Measurements from ENCODE around the gene SPECC1L.

The SPECC1L gene

GRCh38 chr22:24416095-24416494, 145.5 kb downstream of the SPECC1L start:
- Histone ChIP-seq H3K36me3 (ENCODE audit: control insufficient read depth, insufficient read depth, low read length) (peaks cover 17% of the 10 kb centered on the region), H3K4me1 (ENCODE audit: control insufficient read depth, insufficient read depth, low read length) (peaks cover 3% of the 10 kb centered on the region), H3K9me3 (ENCODE audit: control insufficient read depth, insufficient read depth, low read length) (no peaks in the 10 kb centered on the region), H3K4me3 (ENCODE audit: low read depth, low read length) (no peak overlapping the region), H3K9ac (ENCODE audit: low read depth, low read length) (no peak overlapping the region), H3K27me3 (ENCODE audit: control insufficient read depth, insufficient read depth, low read length) (no peaks in the 10 kb centered on the region)

- no peaks in the 10 kb centered on the region for H3K9me3 ChIP-seq (ENCODE audit: control insufficient read depth, insufficient read depth, low read length)
- peaks cover 3% of the 10 kb centered on the region for H3K4me1 ChIP-seq (ENCODE audit: control insufficient read depth, insufficient read depth, low read length)
- no peak overlapping the region for H3K4me3 ChIP-seq (ENCODE audit: low read depth, low read length)
- H3K27me3 ChIP-seq (ENCODE audit: control insufficient read depth, insufficient read depth, low read length), result no peaks in the 10 kb centered on the region
- H3K9ac ChIP-seq (ENCODE audit: low read depth, low read length), result no peak overlapping the region
- peaks cover 15% of the 10 kb centered on the region for H3K36me3 ChIP-seq (ENCODE audit: control insufficient read depth, insufficient read depth, low read length)
These were observed 146.0 kb downstream of the SPECC1L start for GRCh38 chr22:24416611-24417010.

GRCh38 chr22:24417200-24417599, 146.6 kb downstream of the SPECC1L start:
- Histone ChIP-seq H3K9me3 (ENCODE audit: control insufficient read depth, insufficient read depth, low read length) (no peaks in the 10 kb centered on the region), H3K9ac (ENCODE audit: low read depth, low read length) (no peak overlapping the region), H3K27me3 (ENCODE audit: control insufficient read depth, insufficient read depth, low read length) (no peaks in the 10 kb centered on the region), H3K4me3 (ENCODE audit: low read depth, low read length) (no peak overlapping the region), H3K4me1 (ENCODE audit: control insufficient read depth, insufficient read depth, low read length) (peaks cover 3% of the 10 kb centered on the region), H3K36me3 (ENCODE audit: control insufficient read depth, insufficient read depth, low read length) (peaks cover 14% of the 10 kb centered on the region)

GRCh38 chr22:24417901-24418641, 147.4 kb downstream of the SPECC1L start:
- peaks cover 3% of the 10 kb centered on the region for H3K4me1 ChIP-seq (ENCODE audit: control insufficient read depth, insufficient read depth, low read length)
- no peak overlapping the region for H3K4me3 ChIP-seq (ENCODE audit: low read depth, low read length)
- H3K9me3 ChIP-seq (ENCODE audit: control insufficient read depth, insufficient read depth, low read length), result no peaks in the 10 kb centered on the region
- H3K36me3 ChIP-seq (ENCODE audit: control insufficient read depth, insufficient read depth, low read length), result peaks cover 14% of the 10 kb centered on the region
- no peak overlapping the region for H3K9ac ChIP-seq (ENCODE audit: low read depth, low read length)
- no peaks in the 10 kb centered on the region for H3K27me3 ChIP-seq (ENCODE audit: control insufficient read depth, insufficient read depth, low read length)

GRCh38 chr22:24418786-24419474, 148.3 kb downstream of the SPECC1L start:
- H3K9me3 ChIP-seq (ENCODE audit: control insufficient read depth, insufficient read depth, low read length), result no peaks in the 10 kb centered on the region
- peaks cover 3% of the 10 kb centered on the region for H3K4me1 ChIP-seq (ENCODE audit: control insufficient read depth, insufficient read depth, low read length)

GRCh38 chr22:24419475-24419850, 148.8 kb downstream of the SPECC1L start:
- peaks cover 11% of the 10 kb centered on the region for H3K36me3 ChIP-seq (ENCODE audit: control insufficient read depth, insufficient read depth, low read length)
- no peak overlapping the region for H3K4me3 ChIP-seq (ENCODE audit: low read depth, low read length)
- peaks cover under 1% of the 10 kb centered on the region for H3K27me3 ChIP-seq (ENCODE audit: control insufficient read depth, insufficient read depth, low read length)
- H3K9me3 ChIP-seq (ENCODE audit: control insufficient read depth, insufficient read depth, low read length), result no peaks in the 10 kb centered on the region
- no peak overlapping the region for H3K9ac ChIP-seq (ENCODE audit: low read depth, low read length)
- H3K4me1 ChIP-seq (ENCODE audit: control insufficient read depth, insufficient read depth, low read length), result peaks cover 3% of the 10 kb centered on the region

More at GRCh38 chr22:24418786-24419474, 148.3 kb downstream of the SPECC1L start:
- Histone ChIP-seq H3K36me3 (ENCODE audit: control insufficient read depth, insufficient read depth, low read length) (peaks cover 14% of the 10 kb centered on the region), H3K4me3 (ENCODE audit: low read depth, low read length) (no peak overlapping the region), H3K9ac (ENCODE audit: low read depth, low read length) (peak overlapping the region; percentile 47), H3K27me3 (ENCODE audit: control insufficient read depth, insufficient read depth, low read length) (no peaks in the 10 kb centered on the region)

- Histone ChIP-seq H3K9me3 (ENCODE audit: control insufficient read depth, insufficient read depth, low read length) (no peaks in the 10 kb centered on the region), H3K4me1 (ENCODE audit: control insufficient read depth, insufficient read depth, low read length) (peaks cover 3% of the 10 kb centered on the region), H3K36me3 (ENCODE audit: control insufficient read depth, insufficient read depth, low read length) (peaks cover 4% of the 10 kb centered on the region), H3K9ac (ENCODE audit: low read depth, low read length) (no peak overlapping the region), H3K27me3 (ENCODE audit: control insufficient read depth, insufficient read depth, low read length) (peaks cover 7% of the 10 kb centered on the region), H3K4me3 (ENCODE audit: low read depth, low read length) (no peak overlapping the region)
These were observed 149.7 kb downstream of the SPECC1L start for GRCh38 chr22:24420072-24420976.

GRCh38 chr22:24420977-24421343, 150.3 kb downstream of the SPECC1L start:
- H3K36me3 ChIP-seq (ENCODE audit: control insufficient read depth, insufficient read depth, low read length), result peaks cover 4% of the 10 kb centered on the region
- H3K9me3 ChIP-seq (ENCODE audit: control insufficient read depth, insufficient read depth, low read length), result no peaks in the 10 kb centered on the region
- H3K4me1 ChIP-seq (ENCODE audit: control insufficient read depth, insufficient read depth, low read length), result peaks cover 3% of the 10 kb centered on the region
- H3K9ac ChIP-seq (ENCODE audit: low read depth, low read length), result no peak overlapping the region
- peaks cover 13% of the 10 kb centered on the region for H3K27me3 ChIP-seq (ENCODE audit: control insufficient read depth, insufficient read depth, low read length)
- no peak overlapping the region for H3K4me3 ChIP-seq (ENCODE audit: low read depth, low read length)

- Histone ChIP-seq H3K9me3 (ENCODE audit: control insufficient read depth, insufficient read depth, low read length) (no peaks in the 10 kb centered on the region), H3K27me3 (ENCODE audit: control insufficient read depth, insufficient read depth, low read length) (peaks cover 14% of the 10 kb centered on the region), H3K4me1 (ENCODE audit: control insufficient read depth, insufficient read depth, low read length) (peaks cover 3% of the 10 kb centered on the region), H3K9ac (ENCODE audit: low read depth, low read length) (no peak overlapping the region), H3K4me3 (ENCODE audit: low read depth, low read length) (no peak overlapping the region), H3K36me3 (ENCODE audit: control insufficient read depth, insufficient read depth, low read length) (peaks cover 4% of the 10 kb centered on the region)
These were observed 150.8 kb downstream of the SPECC1L start for GRCh38 chr22:24421428-24421931.

GRCh38 chr22:24422102-24422665, 151.6 kb downstream of the SPECC1L start:
- no peak overlapping the region for H3K4me3 ChIP-seq (ENCODE audit: low read depth, low read length)

GRCh38 chr22:24423519-24424000, 152.9 kb downstream of the SPECC1L start:
- Histone ChIP-seq H3K27me3 (ENCODE audit: control insufficient read depth, insufficient read depth, low read length) (peaks cover 14% of the 10 kb centered on the region), H3K4me3 (ENCODE audit: low read depth, low read length) (peak overlapping the region; percentile 39), H3K4me1 (ENCODE audit: control insufficient read depth, insufficient read depth, low read length) (peaks cover 3% of the 10 kb centered on the region), H3K9me3 (ENCODE audit: control insufficient read depth, insufficient read depth, low read length) (no peaks in the 10 kb centered on the region), H3K36me3 (ENCODE audit: control insufficient read depth, insufficient read depth, low read length) (no peaks in the 10 kb centered on the region), H3K9ac (ENCODE audit: low read depth, low read length) (no peak overlapping the region)

More at GRCh38 chr22:24422102-24422665, 151.6 kb downstream of the SPECC1L start:
- Histone ChIP-seq H3K27me3 (ENCODE audit: control insufficient read depth, insufficient read depth, low read length) (peaks cover 14% of the 10 kb centered on the region), H3K9ac (ENCODE audit: low read depth, low read length) (no peak overlapping the region), H3K36me3 (ENCODE audit: control insufficient read depth, insufficient read depth, low read length) (peaks cover 4% of the 10 kb centered on the region), H3K9me3 (ENCODE audit: control insufficient read depth, insufficient read depth, low read length) (no peaks in the 10 kb centered on the region), H3K4me1 (ENCODE audit: control insufficient read depth, insufficient read depth, low read length) (peaks cover 3% of the 10 kb centered on the region)

Measured in iPS-15b (cell line).